ENCODE data around the gene HDAC5.

The HDAC5 gene

DNA sequence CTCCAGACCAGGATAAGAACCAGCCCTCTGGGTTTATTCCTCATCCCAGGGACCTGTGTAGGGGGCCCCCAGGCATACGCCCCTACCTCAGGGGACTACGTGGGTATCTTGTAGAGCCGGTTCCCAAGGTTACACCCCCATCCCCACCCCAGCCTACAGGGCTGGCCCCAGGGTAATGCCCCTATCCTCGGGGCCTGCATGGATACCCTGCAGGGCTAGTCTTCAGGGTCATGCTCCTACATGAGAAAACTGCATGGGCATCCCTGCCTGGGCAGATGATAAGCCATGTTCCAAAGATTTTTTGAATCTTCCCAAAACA lies 14.2 kb downstream of the HDAC5 start:
- no peak overlapping the region for H3K4me3 ChIP-seq (ENCODE audit: low read depth, low read length)
- H3K27ac ChIP-seq, result peak overlapping the region; percentile 18
- no peaks in the 10 kb centered on the region for H3K36me3 ChIP-seq (replicated peaks)
- TF ChIP-seq, protein P1, sequence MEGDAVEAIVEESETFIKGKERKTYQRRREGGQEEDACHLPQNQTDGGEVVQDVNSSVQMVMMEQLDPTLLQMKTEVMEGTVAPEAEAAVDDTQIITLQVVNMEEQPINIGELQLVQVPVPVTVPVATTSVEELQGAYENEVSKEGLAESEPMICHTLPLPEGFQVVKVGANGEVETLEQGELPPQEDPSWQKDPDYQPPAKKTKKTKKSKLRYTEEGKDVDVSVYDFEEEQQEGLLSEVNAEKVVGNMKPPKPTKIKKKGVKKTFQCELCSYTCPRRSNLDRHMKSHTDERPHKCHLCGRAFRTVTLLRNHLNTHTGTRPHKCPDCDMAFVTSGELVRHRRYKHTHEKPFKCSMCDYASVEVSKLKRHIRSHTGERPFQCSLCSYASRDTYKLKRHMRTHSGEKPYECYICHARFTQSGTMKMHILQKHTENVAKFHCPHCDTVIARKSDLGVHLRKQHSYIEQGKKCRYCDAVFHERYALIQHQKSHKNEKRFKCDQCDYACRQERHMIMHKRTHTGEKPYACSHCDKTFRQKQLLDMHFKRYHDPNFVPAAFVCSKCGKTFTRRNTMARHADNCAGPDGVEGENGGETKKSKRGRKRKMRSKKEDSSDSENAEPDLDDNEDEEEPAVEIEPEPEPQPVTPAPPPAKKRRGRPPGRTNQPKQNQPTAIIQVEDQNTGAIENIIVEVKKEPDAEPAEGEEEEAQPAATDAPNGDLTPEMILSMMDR (IDR thresholded peaks at IDR 0.05; ENCODE audit: low read depth, low read length, missing control alignments), result no peak
- H3K27me3 ChIP-seq (replicated peaks), result no peaks in the 10 kb centered on the region
- in situ Hi-C loops (cut with HindIII; ENCODE audit: low pct_ligation_motif_present, low sequenced_read_pairs), result no loop called here
- DNase-seq, result no peak

DNA sequence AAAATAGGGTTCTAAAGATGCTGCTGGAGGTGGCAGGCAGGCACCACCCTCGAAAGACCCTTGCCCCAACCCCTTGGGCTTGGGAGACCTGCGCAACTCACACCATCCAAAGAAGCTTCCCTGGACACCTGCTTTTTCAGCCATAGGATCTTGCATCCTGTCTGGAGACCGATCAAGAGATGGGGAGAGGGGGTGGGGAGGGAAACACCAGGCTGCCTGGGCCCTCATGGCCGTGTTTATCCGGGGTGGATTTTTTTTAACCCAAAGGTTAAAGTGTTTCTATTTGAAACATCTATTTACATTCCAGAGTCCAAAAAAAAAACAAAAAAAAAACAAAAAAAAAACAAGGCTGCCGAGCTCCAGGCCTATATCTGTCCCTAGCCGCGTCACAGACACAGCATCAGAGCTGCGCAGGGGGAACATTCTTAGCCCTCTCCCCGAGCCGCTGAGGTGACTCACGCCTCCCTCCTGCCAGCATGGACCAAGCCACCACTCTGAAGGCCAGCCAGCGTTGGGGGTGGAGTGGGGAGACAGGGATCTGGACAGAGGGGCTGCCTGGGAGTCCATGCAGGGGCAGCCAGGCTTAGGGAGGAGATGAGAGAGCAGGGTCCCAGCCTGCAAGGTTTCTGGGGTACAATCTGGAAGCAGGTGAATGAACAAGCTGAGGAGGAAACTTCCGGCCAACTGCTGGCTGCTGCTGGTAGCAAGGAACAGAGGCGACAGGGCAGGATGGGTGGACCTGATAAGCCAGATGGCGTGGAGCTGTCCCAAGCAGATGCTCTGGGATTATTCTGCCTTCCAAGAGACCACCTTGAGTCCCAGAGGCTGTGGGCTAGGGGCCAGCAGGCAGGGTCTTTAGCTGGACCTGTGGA lies 14.8 kb downstream of the HDAC5 start:
- Histone ChIP-seq H3K27me3 (replicated peaks) (no peaks in the 10 kb centered on the region), H3K27ac (peak overlapping the region; percentile 61), H3K4me3 (ENCODE audit: low read depth, low read length) (peak overlapping the region; percentile 20), H3K36me3 (replicated peaks) (no peaks in the 10 kb centered on the region)
- in situ Hi-C loops (cut with HindIII; ENCODE audit: low pct_ligation_motif_present, low sequenced_read_pairs), result no loop called here
- DNase-seq, result peak; percentile 96
- TF ChIP-seq, protein P1 (IDR thresholded peaks at IDR 0.05; ENCODE audit: low read depth, low read length, missing control alignments), result no peak

DNA sequence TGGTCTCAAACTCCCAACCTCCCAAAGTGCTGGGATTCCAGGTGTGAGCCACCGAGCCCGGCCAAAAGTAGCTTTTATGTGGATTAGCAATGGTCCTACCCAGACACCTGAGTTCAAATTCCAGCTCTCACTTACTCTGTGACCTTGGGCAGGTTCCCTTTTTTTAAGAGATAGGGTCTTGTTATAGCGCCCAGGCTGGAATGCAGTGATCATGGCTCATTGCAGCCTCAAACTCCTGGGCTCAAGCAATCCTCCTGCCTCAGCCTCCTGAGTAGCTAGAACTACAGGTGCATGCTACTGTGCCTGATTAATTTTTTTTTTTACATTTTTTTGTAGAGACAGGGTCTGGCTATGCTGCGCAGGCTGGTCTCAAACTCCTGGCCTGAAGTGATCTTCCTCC lies 16.6 kb downstream of the HDAC5 start:
- Histone ChIP-seq H3K4me3 (ENCODE audit: low read depth, low read length) (no peak overlapping the region), H3K27me3 (replicated peaks) (no peaks in the 10 kb centered on the region), H3K36me3 (replicated peaks) (no peaks in the 10 kb centered on the region), H3K27ac (no peak overlapping the region)
- DNase-seq, result no peak
- TF ChIP-seq, protein P1 (IDR thresholded peaks at IDR 0.05; ENCODE audit: low read depth, low read length, missing control alignments), result no peak
- in situ Hi-C loops (cut with HindIII; ENCODE audit: low pct_ligation_motif_present, low sequenced_read_pairs), result no loop called here

DNA sequence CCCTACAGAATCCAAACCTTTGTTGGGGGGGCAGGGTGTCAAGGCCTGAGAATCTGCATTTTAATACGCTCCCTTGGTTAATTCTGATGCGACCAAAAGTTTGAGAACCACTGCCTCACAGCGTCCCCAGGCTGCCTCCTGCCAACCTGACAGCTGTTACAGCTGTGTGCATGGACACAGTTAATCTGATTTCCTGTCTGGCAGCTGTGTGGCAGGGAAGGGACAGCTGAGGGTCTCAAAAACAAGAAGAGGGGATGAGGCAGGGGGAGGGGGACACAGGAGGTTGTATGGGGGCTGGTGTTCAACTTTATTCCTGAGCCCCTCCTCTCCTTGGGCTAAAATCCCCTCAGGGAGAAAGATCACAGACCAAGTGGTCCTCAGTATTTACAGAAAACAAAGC lies 17.5 kb downstream of the HDAC5 start:
- no peak for DNase-seq
- no peak overlapping the region for H3K27ac ChIP-seq
- H3K27me3 ChIP-seq (replicated peaks), result no peaks in the 10 kb centered on the region
- in situ Hi-C loops (cut with HindIII; ENCODE audit: low pct_ligation_motif_present, low sequenced_read_pairs), result no loop called here
- H3K4me3 ChIP-seq (ENCODE audit: low read depth, low read length), result no peak overlapping the region
- TF ChIP-seq, protein P1 (IDR thresholded peaks at IDR 0.05; ENCODE audit: low read depth, low read length, missing control alignments), result no peak
- H3K36me3 ChIP-seq (replicated peaks), result no peaks in the 10 kb centered on the region

DNA sequence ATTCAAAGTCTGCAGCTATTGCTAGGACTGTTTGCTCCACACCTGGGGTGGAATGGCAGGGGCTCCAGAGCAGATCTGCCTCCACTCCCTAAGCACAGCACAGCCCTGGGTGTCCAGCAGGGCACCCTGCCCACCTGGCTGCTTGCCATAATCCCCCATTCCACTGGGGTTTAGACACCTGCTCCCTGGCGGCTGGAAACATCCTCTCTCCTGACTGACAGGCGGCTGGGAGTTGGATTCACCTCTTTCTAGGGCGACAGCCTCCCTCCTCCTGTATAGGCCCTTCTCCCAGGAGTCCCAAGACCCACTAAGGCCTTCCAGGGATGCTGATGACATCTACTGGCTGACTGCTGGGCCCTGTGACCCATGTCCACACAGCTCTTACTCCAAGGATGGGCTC lies 18.0 kb downstream of the HDAC5 start:
- no peaks in the 10 kb centered on the region for H3K36me3 ChIP-seq (replicated peaks)

More for the DNA sequence above, 18.0 kb downstream of the HDAC5 start:
- TF ChIP-seq, protein P1 (IDR thresholded peaks at IDR 0.05; ENCODE audit: low read depth, low read length, missing control alignments), result peak; percentile 1
- no peaks in the 10 kb centered on the region for H3K27me3 ChIP-seq (replicated peaks)
- DNase-seq, result no peak
- in situ Hi-C loops (cut with HindIII; ENCODE audit: low pct_ligation_motif_present, low sequenced_read_pairs), result no loop called here
- H3K4me3 ChIP-seq (ENCODE audit: low read depth, low read length), result no peak overlapping the region
- no peak overlapping the region for H3K27ac ChIP-seq
